Hepatocyte (in vitro differentiated cells): ENCODE measurements around the gene MAST4.

Source experiments
- EZH2 ChIP-seq: fragments of 200-600 bp; sonication (generic); IDR thresholded peaks from 2 replicates; pipeline ENCODE4 v1.6.1; 2016; ENCODE audit warnings: antibody characterized with exemption, mild to moderate bottlenecking, borderline replicate concordance
- EZH2phosphoT487 ChIP-seq: fragments of 200-600 bp; sonication (generic); IDR thresholded peaks from one replicate; pipeline ENCODE4 v1.6.1; 2018; ENCODE audit warnings: antibody characterized with exemption, mild to moderate bottlenecking, low read depth, moderate library complexity; ENCODE audit not compliant: unreplicated experiment, severe bottlenecking
- TF ChIP-seq, protein P1 (sequence below): fragments of 200-600 bp; sonication (generic); IDR thresholded peaks from 2 replicates; pipeline ENCODE4 v1.5.1; 2016; ENCODE audit warnings: antibody characterized with exemption, mild to moderate bottlenecking; ENCODE audit not compliant: poor library complexity

DNA sequence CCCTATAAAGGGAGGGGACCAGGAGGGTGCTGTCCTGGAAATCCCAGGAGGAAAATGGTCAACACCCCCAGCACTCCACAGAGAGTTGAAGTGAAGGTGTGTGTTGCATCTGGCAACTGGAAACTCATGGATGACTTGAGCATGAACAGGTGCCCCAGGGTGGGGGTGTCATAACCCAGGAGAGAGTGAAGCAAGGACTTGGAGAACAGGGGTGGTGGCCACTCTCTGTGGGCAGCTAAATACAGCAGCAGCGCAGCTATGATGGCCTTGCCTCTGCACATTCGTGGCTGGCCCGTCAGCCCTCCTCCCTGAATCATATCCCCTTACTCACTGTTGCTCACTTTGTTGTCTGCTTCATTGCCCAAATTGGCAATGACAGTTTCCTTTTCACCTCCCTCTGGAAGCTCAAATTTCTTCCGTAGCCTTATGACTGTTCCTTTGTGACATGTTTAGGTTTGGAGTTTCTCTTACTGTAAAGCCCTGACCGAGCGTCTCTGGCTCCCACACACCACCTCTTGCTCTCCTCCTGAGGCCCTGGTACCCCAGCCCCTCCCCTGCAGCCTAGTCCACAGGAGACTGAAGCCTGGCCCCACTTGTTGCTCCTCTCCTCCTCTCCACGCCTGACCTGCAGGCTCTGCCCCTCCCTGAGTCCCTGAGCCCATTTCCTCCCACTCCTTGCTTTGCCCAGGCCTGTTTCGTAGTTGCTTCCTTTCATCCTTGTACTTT lies 414.7 kb downstream of the MAST4 start:
- TF ChIP-seq, protein P1, sequence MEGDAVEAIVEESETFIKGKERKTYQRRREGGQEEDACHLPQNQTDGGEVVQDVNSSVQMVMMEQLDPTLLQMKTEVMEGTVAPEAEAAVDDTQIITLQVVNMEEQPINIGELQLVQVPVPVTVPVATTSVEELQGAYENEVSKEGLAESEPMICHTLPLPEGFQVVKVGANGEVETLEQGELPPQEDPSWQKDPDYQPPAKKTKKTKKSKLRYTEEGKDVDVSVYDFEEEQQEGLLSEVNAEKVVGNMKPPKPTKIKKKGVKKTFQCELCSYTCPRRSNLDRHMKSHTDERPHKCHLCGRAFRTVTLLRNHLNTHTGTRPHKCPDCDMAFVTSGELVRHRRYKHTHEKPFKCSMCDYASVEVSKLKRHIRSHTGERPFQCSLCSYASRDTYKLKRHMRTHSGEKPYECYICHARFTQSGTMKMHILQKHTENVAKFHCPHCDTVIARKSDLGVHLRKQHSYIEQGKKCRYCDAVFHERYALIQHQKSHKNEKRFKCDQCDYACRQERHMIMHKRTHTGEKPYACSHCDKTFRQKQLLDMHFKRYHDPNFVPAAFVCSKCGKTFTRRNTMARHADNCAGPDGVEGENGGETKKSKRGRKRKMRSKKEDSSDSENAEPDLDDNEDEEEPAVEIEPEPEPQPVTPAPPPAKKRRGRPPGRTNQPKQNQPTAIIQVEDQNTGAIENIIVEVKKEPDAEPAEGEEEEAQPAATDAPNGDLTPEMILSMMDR: no peak
- no peak for TF ChIP-seq EZH2
- no peak for TF ChIP-seq EZH2phosphoT487
